GM10847 (cell line): Measurements from ENCODE around the gene C5orf34.
A peak's percentile ranks its signal among the peaks of the same experiment; 100 is the strongest.

Source experiments
- POLR2A ChIP-seq: IDR thresholded peaks from 2 replicates; pipeline ENCODE4 v1.6.1; 2011; ENCODE audit not compliant: insufficient read length; ENCODE audit errors: extremely low read depth

Gene C5orf34, protein sequence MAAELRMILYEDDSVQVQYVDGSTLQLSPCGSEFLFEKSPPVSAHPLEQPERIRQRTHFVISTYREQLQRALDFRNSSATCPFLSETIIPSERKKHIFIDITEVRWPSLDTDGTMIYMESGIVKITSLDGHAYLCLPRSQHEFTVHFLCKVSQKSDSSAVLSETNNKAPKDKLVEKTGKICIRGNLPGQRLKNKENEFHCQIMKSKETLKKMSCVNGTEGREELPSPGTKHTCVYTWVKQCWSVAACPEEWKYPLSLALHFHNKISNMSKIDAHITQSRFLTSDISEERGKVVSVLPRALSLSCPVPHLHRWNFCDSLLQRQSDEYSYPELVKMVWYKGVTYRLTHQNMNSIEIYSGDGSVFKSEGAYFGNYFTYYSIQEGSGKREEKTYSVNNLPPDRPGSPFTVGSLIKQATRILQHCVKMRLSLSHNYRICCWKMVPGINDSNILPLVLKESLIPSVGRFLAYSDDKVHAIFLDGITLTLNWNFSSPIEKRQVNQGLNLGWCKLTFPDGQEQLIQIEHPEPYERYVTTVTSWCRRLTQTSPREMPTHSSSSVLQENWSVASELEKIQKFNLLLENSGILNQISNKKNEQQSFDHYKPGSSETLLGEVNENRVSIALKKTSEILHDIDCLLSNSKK

GRCh38 chr5:43514816-43515677 lies at the start of gene C5orf34:
Gene C5orf34, minus strand, starts transcription at chr5:43515148. Its CDS starts 5,809 bp downstream, at chr5:43509339.
- TF ChIP-seq POLR2A, result peak; percentile 74

- TF ChIP-seq POLR2A, result no peak
Measured at GRCh38 chr5:43564289-43564850, 49.4 kb upstream of the C5orf34 start.

DNA sequence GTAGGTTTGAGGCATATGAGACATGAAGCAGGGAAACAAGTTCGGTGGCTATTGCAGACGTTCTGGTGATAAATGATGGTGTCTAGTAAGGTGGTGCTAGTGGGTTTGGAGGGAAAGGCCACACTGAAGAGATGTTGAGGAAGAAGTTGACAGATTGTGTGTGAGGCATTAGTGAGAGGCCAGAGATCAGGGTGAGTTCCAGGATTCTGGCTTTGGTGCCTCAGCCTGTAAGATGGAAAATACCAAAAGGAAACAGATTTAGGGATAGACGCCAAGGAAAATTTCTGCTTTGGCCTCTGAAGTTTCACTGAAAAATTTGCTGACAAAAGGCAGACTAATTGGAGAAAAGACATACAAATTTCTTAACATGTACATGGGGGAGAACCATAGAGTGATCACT lies 48.4 kb upstream of the C5orf34 start:
- no peak for TF ChIP-seq POLR2A

DNA sequence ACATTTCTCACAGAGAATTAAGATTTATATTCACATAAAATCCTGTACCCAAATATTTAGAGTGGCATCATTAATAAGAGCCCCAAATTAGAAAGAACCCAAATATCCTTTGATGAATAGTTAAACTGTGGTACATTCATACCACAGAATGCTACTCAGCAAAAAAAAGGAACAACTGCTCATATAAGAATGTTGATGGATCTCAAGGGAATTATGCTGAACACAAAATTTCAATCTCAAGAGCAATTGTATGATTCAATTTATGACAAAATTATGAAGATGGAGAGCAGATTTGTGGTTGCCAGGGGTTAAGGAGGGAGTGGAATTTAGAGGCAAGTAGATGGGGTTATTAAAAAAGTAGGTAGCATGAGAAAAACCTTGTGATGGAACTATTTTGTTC lies 46.4 kb upstream of the C5orf34 start:
- no peak for TF ChIP-seq POLR2A

DNA sequence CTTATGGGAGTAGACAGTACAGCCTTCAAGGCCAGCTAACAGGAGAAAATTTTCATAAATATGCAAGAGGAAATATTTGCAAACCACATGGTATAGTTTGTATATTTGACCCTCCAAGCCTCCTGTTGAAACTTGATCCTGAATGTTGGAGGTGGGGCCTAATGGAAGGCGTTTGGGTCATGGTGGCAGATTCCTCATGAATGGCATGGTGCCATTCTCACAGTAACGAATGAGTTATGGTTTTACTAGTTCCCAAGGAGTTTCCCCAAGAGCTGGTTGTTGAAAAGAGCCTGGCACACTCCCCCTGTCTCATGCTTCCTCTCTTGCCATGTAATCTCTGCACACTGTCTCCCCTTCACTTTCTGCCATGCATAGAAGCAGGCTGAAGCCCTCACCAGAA lies 45.2 kb upstream of the C5orf34 start:
- TF ChIP-seq POLR2A, result no peak

DNA sequence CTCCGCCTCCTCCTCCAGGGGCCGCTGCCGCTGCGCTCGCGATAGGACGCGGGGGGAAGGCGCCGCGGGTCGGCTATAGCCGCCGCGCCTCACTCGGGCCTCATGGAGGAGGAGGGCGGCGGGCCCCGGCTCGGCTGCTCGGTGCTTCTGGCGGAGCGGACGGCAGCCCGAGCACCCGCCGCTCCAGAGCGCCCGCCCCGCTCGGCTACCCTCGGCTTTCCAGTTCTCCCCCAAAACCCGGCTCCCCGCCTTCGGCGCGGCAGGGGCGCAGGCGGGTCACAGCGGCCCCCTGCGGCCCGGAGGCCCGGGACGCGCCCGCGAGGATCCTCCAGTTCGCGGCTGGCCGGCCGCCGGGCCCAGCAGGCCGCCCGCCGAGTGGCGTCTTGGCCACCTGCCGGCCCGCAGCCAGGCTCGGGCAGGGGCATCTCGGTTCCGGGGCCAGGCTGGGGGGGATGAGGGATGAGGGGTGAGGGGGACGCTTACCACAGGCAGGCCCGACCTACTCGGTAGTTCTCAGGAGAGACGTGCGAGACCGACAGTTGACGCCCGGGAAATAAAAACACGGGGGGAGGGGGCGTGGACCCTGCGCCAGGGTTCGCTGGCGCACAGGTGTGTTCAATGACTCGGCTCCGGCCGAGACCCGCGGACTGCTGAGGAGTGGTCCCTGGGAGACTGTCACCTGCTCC lies 42.1 kb upstream of the C5orf34 start, which contains the start of gene PAIP1:
Gene PAIP1, minus strand, starts transcription at position 221 of the 686 bp plus-strand sequence. CDS start 231 bp downstream, outside the sequence.
- peak; percentile 57 for TF ChIP-seq POLR2A

GRCh38 chr5:43555895-43556606 lies 41.1 kb upstream of the C5orf34 start:
- no peak for TF ChIP-seq POLR2A

DNA sequence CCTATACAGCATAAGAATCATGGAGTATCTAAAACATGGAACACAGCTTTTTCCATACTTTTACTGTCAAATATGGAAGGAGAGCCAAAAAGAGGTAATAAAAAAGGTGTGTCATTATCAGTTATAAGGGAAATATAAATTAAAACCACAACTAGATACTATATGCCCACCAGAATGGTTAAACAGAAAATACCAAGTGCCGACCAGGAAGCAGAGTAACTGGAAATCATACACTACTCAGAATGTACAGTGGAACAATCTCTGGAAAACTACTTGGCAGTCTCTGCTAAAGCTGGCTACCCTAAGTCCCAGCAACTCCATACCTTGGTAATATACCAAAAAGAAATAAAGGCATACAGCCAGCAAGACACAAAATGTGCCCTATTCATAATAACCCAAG lies 39.5 kb upstream of the C5orf34 start:
- TF ChIP-seq POLR2A, result no peak

DNA sequence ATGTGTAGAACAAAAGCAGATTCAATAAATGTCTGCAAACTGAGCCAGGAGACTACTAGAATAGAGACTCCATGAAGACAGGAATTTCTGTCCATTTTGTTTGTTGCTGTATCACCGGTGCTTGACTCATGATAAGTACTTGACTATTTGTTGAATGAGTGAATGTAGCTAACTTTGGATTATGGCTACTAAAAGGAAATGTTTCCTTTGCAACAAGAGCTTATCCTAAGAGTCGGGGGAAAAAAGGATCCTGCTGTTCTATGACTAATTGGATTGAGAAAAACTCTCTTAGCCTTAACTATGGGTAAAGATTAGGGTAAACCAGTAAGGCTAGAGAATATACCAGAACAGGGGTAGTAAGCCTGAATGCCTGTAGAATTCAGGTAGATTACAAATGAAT lies 38.4 kb upstream of the C5orf34 start:
- TF ChIP-seq POLR2A, result no peak

GRCh38 chr5:43551731-43552130 lies 36.8 kb upstream of the C5orf34 start:
- no peak for TF ChIP-seq POLR2A

DNA sequence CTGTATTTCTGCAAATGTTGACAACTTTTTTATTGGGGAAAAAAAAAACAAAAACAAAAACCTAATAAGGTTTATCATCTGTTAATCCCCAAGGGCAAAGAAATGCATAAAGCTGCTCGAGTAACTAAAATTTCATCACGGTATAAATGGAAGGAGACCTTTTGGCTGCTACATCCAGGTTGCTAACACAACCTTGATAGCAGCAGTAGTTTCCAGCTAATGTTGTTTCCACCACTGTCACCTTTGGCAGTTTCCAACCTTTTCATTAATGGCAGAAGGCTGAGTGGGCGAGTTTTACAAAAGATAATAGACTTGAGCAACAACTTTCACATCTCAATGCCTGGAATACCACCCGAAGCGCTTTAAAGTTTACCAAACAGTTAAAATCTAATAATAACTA lies 33.4 kb upstream of the C5orf34 start:
- no peak for TF ChIP-seq POLR2A

DNA sequence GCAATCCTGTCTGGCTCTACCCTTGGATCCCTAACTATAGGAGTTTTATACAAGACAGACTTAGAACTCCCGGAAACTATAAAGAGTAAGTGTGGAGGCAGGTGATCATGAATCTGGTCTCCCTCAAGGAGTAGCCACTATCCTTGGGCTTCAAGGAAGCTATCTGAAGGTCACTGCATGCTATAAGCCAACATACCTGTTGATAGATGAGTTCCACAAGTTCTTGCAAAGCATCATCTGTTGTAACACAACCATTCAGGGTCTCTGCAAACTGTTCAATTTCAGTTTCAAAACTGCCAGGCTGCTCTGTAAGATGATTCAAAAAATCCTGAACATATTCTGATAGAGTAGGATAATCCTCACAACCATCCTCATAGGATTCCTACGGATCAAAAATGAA lies 32.6 kb upstream of the C5orf34 start:
- no peak for TF ChIP-seq POLR2A

DNA sequence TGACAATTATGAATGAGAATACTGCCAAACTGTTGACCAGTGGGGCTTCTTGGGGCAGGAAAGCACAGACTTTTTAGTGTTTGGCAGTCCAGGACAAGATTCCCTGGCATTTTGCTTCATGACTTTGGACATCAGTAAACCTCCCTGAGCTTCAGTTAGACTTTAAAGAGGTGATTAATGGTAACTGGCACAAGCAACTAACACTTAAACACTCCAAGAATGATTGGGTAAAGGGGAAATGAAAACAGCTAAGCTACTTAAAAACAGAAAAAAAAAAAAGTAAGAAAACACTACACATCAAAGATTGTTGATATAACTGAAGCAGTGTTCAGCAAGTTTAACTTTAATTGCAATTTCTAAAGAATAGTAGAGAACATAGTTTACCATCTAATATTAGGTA lies 28.5 kb upstream of the C5orf34 start:
- no peak for TF ChIP-seq POLR2A

- TF ChIP-seq POLR2A, result no peak
Measured at GRCh38 chr5:43540746-43541145, 25.8 kb upstream of the C5orf34 start.
